GM10266 (cell line): Measurements from ENCODE around the gene NAALADL2.

Source experiments
- DNase-seq: peaks from one replicate; pipeline ENCODE4 v3.0.0; 2012; ENCODE audit errors: extremely low spot score
- CTCF ChIP-seq: IDR thresholded peaks from 2 replicates; pipeline ENCODE4 v1.5.1; 2012; ENCODE audit warnings: mild to moderate bottlenecking, low read depth; ENCODE audit not compliant: control insufficient read depth, insufficient read depth; ENCODE audit errors: missing control alignments

The NAALADL2 gene

GRCh38 chr3:174883881-174884675, 24.9 kb downstream of the NAALADL2 start:
- no peak for TF ChIP-seq CTCF
- no peak for DNase-seq

GRCh38 chr3:174884776-174885568, 25.8 kb downstream of the NAALADL2 start:
- TF ChIP-seq CTCF, result no peak
- no peak for DNase-seq

GRCh38 chr3:174891524-174892203, 32.5 kb downstream of the NAALADL2 start:
- DNase-seq, result no peak
- TF ChIP-seq CTCF, result no peak

GRCh38 chr3:174907027-174907426, 47.9 kb downstream of the NAALADL2 start:
- no peak for TF ChIP-seq CTCF
- DNase-seq, result no peak

- DNase-seq, result no peak
- no peak for TF ChIP-seq CTCF
Measured at GRCh38 chr3:174907628-174908407, 48.7 kb downstream of the NAALADL2 start.

GRCh38 chr3:174931473-174932353, 72.6 kb downstream of the NAALADL2 start:
- TF ChIP-seq CTCF, result no peak

More at GRCh38 chr3:174931473-174932353, 72.6 kb downstream of the NAALADL2 start:
- DNase-seq, result no peak
